Activated naive CD4-positive, alpha-beta T cell treated with anti-CD3 and anti-CD28 coated beads, Interleukin-2, amount 50 U/mL, for 72 hours (primary cell): ENCODE measurements around the gene OST4. TPM values are rescaled to one million over a fixed set of nuclear protein-coding genes. Genes with fewer than 3 reads are reported as not detected.

Source experiments
- ATAC-seq, 2 donors: fragments of 150-1000 bp; cut with Tn5 transposase; 2 replicates each; pipeline ENCODE4 v1.10.0; 2021; ENCODE audit warnings: mild to moderate bottlenecking in 2 of 2, moderate library complexity in 2 of 2
- DNase-seq, 2 donors: peaks; one replicate each; pipeline ENCODE4 v3.0.0; 2021 to 2022; ENCODE audit warnings: low spot score in 2 of 2
- H3K27ac Mint-ChIP-seq, 2 donors: one replicate each; pipeline ENCODE4 v1.8.0; 2022; ENCODE audit warnings: mild to moderate bottlenecking in 2 of 2, mixed read lengths in 2 of 2
- H3K36me3 Mint-ChIP-seq, 2 donors: one replicate each; pipeline ENCODE4 v1.8.0; 2022; ENCODE audit warnings: mixed read lengths in 2 of 2
- H3K9me3 Mint-ChIP-seq, 2 donors: one replicate each; pipeline ENCODE4 v1.8.0; 2022; ENCODE audit warnings: mixed read lengths in 2 of 2
- total RNA-seq, 2 donors: library from RNA; stranded (reverse); gene quantifications; one replicate each; pipeline ENCODE4 v1.2.3, GENCODE V29; 2022

The OST4 gene
- total RNA-seq, 2 donors from 2014 or later = 263 to 344 TPM

DNA sequence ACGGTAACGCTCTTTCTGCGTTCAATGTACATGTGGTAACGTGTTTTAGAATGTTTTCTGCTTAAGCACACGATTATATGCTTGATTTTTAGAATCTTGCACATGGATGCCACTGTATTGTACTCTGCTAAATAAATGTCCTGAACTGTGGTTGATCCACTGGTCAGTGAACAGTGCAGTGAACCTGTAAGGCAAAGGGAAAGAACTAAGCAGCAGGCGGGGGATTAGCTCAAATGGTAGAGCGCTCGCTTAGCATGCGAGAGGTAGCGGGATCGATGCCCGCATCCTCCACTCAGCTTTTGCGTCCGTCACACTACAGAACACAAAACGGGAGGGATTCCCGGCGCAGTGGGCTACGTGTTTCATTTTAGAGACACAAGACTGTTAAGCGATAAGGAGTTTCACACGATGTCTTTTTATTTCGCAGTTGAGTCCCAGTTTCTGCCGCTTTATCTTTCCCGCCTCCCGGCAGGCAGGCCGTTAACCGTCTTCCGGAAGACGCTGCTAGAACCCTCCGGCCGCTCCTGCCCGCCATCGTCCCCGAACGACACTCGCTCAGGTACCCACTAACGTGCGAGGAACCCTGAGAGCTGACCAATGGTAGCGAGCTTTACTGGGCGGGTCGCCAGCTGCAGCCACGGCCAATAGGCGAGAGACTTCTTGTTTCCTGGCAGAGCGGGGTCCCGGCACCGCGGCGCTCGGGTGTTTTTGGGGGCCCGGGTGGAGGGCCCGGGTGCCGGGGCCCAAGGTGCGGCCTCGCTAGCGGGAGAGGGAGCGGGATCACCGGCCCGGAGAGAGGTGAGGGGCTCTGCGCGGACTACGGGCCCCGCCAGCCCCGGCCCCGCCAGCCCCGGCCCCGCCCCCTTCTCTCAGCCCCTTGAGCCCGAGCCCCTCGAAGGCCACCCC is 20.2 kb downstream of the OST4 start, which contains the start of gene AGBL5:
Gene AGBL5, plus strand, starts transcription at position 673 of the 906 bp plus-strand sequence. CDS start 1,291 bp downstream, outside the sequence.
- H3K36me3 Mint-ChIP-seq = peaks cover 10 to 21% of the 10 kb centered on the region in 2 donors
- DNase-seq (peak; percentile 94 to 95), ATAC-seq (peak; percentile 82 to 83)
- H3K9me3 Mint-ChIP-seq = no peaks in the 10 kb centered on the region
- peak within 1 kb of the TSS; percentile 100 for H3K27ac Mint-ChIP-seq

- Mint-ChIP-seq H3K36me3 (peaks cover 10 to 15% of the 10 kb centered on the region in 2 donors), H3K27ac (peak overlapping the region; percentile 100), H3K9me3 (no peaks in the 10 kb centered on the region)
- peak; percentile 93 for DNase-seq
- peak; percentile 70 to 74 for ATAC-seq
Measured at GRCh38 chr2:27050281-27050995, 21.0 kb downstream of the OST4 start.

GRCh38 chr2:27049422-27050280 is 21.8 kb downstream of the OST4 start:
- DNase-seq (peak; percentile 64 to 84), ATAC-seq (peak; percentile 19 to 53)
- H3K27ac Mint-ChIP-seq = peak overlapping the region; percentile 100
- no peaks in the 10 kb centered on the region for H3K9me3 Mint-ChIP-seq
- H3K36me3 Mint-ChIP-seq = peaks cover 9 to 10% of the 10 kb centered on the region in 2 donors

GRCh38 chr2:27042985-27043634 is 28.3 kb downstream of the OST4 start:
- DNase-seq = no peak
- Mint-ChIP-seq H3K27ac (no peak overlapping the region), H3K36me3 (peaks cover 4 to 5% of the 10 kb centered on the region in 2 donors), H3K9me3 (no peaks in the 10 kb centered on the region)
- peak in 1 of 2 donors; percentile 18 for ATAC-seq

DNA sequence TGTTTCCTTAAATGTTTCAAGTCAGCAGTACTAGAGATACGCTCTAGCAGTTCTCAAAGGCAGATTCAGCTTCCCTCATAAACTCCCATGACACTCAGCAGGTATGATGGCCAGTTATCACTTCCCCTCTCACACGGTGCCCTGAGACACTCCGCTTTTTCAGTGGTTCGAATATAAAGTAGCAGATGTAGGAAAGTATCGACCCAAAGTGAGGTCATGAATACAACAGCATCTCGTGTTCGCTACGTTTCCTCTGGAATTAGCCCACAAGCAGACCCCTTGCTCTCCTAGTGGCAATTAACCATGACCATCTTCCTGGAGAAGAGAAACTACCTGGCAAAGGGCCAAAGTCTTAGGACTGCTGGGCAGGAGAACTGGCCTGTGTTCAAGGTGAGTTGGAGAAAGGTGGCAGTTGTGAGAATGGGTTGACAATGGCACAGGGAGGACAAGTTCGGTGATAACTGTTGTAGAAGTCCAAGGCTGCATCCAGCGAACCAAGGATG is 29.2 kb downstream of the OST4 start:
- ATAC-seq (no peak), DNase-seq (no peak)
- Mint-ChIP-seq H3K36me3 (peaks cover 4 to 5% of the 10 kb centered on the region in 2 donors), H3K27ac (peak overlapping the region in 1 of 2 donors; percentile 18), H3K9me3 (no peaks in the 10 kb centered on the region)

DNA sequence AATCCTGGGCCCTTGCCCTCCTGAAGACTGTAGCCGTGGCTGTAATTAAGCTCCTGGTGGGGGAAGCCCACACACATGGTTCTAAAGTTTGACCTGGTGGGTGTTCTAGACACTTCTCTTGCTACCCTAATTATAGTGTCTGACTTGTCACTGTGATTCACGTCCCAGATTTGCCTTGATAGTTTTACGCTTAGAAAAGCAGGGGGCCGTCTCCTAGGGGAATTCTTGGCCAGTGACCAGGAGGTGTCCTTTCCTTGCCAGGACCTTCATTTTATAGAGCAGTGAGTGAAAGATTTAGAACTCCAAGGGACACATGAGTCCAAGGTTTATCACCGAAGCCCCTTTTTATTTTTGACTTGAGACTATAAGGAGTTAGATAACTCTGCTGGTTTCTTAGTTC is 29.7 kb downstream of the OST4 start:
- no peak overlapping the region for H3K27ac Mint-ChIP-seq
- ATAC-seq (no peak), DNase-seq (no peak)
- H3K9me3 Mint-ChIP-seq = no peaks in the 10 kb centered on the region
- peaks cover 4 to 5% of the 10 kb centered on the region in 2 donors for H3K36me3 Mint-ChIP-seq

DNA sequence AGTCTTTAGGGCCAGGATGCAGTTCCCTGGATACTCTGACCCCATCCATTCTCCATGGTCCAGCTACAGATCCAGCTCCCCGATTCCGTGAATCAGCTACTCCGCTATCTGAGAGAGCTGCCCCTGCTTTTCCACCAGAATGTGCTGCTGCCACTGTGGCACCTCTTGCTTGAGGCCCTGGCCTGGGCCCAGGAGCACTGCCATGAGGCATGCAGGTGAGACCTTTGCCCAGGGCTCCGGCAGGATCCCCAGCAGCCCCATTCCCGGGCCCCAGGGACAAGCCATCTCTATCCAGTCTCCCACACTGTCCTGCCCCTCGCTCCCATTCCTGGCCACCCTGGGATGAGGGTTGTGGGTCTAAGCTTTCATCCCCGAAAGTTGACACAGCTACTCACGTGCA is 31.2 kb downstream of the OST4 start:
- ATAC-seq = no peak

DNA sequence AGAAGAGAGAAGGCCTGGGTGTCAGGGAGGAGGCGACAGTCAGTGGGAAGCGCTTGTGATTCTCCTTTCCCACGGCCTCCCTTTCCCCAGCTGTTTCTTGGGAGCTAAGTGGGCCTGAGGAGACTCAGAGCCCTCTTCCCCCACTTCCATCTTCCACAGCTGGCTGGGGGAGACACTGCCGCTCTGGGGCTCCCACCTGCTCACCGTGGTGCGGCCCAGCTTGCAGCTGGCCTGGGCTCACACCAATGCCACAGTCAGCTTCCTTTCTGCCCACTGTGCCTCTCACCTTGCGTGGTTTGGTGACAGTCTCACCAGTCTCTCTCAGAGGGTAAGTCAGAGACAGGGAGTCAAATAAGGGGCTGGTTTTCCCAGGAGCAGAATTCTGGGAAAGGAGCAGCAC is 31.6 kb downstream of the OST4 start:
- DNase-seq (no peak), ATAC-seq (no peak)
- Mint-ChIP-seq H3K36me3 (peaks cover 5 to 10% of the 10 kb centered on the region in 2 donors), H3K27ac (peak overlapping the region in 1 of 2 donors; percentile 53), H3K9me3 (no peaks in the 10 kb centered on the region)

More for the DNA sequence above, 31.2 kb downstream of the OST4 start:
- Mint-ChIP-seq H3K27ac (peak overlapping the region in 1 of 2 donors; percentile 53), H3K9me3 (no peaks in the 10 kb centered on the region), H3K36me3 (peaks cover 5 to 6% of the 10 kb centered on the region in 2 donors)
- DNase-seq = no peak

- H3K9me3 Mint-ChIP-seq = no peaks in the 10 kb centered on the region
- peaks cover 5 to 14% of the 10 kb centered on the region in 2 donors for H3K36me3 Mint-ChIP-seq
Measured at GRCh38 chr2:27039426-27039825, 32.0 kb downstream of the OST4 start.

GRCh38 chr2:27038631-27039339 is 32.7 kb downstream of the OST4 start:
- Mint-ChIP-seq H3K36me3 (peaks cover 9 to 21% of the 10 kb centered on the region in 2 donors), H3K27ac (no peak overlapping the region)

More at GRCh38 chr2:27039426-27039825, 32.0 kb downstream of the OST4 start:
- ATAC-seq (no peak), DNase-seq (no peak)
- peak overlapping the region; percentile 53 to 70 for H3K27ac Mint-ChIP-seq

GRCh38 chr2:27038012-27038411 is 33.4 kb downstream of the OST4 start:
- Mint-ChIP-seq H3K27ac (peak overlapping the region in 1 of 2 donors; percentile 55), H3K9me3 (no peaks in the 10 kb centered on the region), H3K36me3 (peaks cover 17 to 26% of the 10 kb centered on the region in 2 donors)
- DNase-seq (no peak), ATAC-seq (no peak)

More at GRCh38 chr2:27038631-27039339, 32.7 kb downstream of the OST4 start:
- H3K9me3 Mint-ChIP-seq = no peaks in the 10 kb centered on the region
- no peak for DNase-seq
- ATAC-seq = no peak

GRCh38 chr2:27033253-27033852 is 38.1 kb downstream of the OST4 start:
- ATAC-seq (peak in 1 of 2 donors; percentile 15), DNase-seq (no peak)
- H3K9me3 Mint-ChIP-seq = no peaks in the 10 kb centered on the region
- H3K36me3 Mint-ChIP-seq = peaks cover 12 to 31% of the 10 kb centered on the region in 2 donors
- peak overlapping the region; percentile 91 to 92 for H3K27ac Mint-ChIP-seq

- peaks cover 15 to 31% of the 10 kb centered on the region in 2 donors for H3K36me3 Mint-ChIP-seq
- peak; percentile 98 to 99 for ATAC-seq
Measured at GRCh38 chr2:27032495-27033252, 38.8 kb downstream of the OST4 start, which contains the start of gene TMEM214. TSS of gene TMEM214 (plus strand) at chr2:27032965. CDS start at chr2:27033016, 51 bp downstream.

DNA sequence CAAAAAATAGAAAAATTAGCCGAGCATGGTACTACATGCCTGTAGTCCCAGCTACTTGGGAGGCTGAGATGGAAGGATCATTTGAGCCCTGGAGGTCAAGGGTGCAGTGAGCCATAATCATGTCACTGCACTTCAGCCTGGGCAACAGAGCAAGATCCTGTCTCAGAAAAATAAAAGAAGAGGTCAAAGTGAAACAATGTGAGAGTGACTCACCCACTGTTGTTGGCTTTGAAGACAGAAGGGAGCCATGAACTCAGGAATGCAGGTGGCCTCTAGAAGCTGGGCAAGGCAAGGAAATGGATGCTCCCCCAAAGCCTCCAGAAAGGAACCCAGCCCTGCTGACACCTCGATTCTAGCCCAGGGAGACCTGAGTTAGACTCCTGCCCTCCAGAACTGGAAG is 42.4 kb downstream of the OST4 start:
- DNase-seq = no peak

More at GRCh38 chr2:27032495-27033252, 38.8 kb downstream of the OST4 start, which contains the start of gene TMEM214:
- DNase-seq = peak; percentile 86 to 88
- Mint-ChIP-seq H3K9me3 (no peaks in the 10 kb centered on the region), H3K27ac (peak within 1 kb of the TSS; percentile 92)

More for the DNA sequence above, 42.4 kb downstream of the OST4 start:
- peak overlapping the region in 1 of 2 donors; percentile 22 for H3K27ac Mint-ChIP-seq
- H3K36me3 Mint-ChIP-seq = peaks cover 14 to 17% of the 10 kb centered on the region in 2 donors
- no peaks in the 10 kb centered on the region for H3K9me3 Mint-ChIP-seq
- no peak for ATAC-seq
